ENCODE data around the gene OR5V1. TPM values are rescaled to one million over a fixed set of nuclear protein-coding genes. Genes with fewer than 3 reads are reported as not detected.
A peak's percentile ranks its signal among the peaks of the same experiment; 100 is the strongest.
"Not testable (repeated sequence)": the region's sequence is repeated elsewhere in the genome, so short reads cannot be mapped to it uniquely, and the experiment has no call there.

Gene OR5V1
- total RNA-seq (2014; rRNA removed; shearing (Covaris generic)), result not detected in 2 replicates

DNA sequence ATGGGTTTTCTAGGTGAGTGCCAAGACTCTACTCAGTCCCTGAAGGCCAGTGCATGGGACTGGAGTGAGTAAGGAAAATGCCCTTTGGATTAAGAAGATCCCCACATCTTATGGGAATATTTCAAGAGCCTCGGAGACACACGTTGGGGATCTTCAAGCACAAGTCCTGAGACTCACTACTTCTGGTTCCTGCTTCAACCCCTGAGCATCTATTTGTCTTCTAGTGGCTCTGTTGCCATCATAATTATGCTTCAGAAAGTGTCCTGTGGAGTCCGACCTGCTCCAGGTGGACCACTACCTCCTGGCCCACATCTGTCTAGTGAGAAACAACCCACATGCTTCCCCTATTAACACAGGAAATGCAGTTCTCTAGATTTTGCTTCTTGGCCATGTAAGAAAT lies at the start of gene OR5V1:
Gene OR5V1 (minus strand): TSS at position 101 of the 400 bp plus-strand sequence. CDS start 12,670 bp downstream, outside the sequence.
- DNase-seq (ENCODE audit: low read depth), result no peak

DNA sequence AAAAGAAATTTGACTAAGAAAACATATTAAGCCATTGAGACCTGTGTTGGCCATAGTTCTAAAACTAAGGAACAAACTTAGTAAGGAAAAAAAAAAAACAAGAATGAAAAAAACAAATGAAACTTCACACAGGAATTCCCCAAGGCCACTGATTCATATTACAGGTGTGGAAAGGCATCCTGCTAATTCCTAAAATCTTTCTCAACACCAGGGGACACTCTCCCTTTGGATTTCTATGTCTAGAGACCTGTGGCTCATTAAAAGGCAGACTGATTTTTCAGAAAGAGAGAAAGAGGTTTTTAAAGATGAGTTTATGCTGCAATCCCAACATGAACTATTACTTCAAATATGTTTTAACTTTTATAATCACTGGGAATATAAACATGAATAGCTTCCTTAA lies 45.9 kb upstream of the OR5V1 start, which contains the start of gene OR12D1:
Gene OR12D1 (plus strand): TSS at position 341 of the 400 bp plus-strand sequence.
- peak; percentile 13 for DNase-seq (ENCODE audit: low read depth)

DNA sequence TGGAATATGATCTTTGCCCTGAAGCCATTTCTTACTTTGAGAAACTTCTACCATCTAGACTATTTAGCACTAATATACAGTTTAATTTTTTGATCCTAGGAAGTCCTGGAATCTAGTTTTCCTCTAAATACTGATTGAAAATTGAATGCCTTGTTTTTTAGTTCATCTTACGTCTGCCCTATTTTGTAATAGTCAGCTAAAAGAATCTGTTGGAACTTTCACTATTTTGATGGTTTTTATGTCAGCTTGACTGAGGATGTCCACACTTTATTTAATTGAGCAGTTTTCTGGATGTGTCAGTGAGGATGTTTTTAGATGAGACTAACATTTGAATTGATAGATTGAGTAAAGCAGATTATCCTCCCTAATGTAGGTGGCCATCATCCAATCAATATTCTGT lies 35.1 kb upstream of the OR5V1 start:
- no peak for DNase-seq (ENCODE audit: low read depth)

DNA sequence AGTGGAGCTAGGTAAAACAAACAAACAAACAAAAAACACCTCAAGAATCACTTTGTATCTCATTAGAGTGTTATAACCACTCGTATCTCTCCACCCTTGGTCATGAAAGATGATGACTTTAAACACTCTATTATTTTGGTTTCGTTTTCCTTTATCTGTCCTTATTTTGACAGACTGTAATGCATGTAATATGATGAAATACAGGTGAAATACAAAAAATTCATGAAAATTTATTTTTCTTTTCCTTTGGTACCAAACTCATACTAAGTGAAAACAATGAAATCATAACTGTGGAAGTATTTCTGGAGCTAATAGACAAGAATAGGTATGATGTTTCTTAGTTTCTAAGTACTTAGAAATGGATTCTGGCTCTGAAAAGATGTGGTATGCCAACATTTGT lies 30.9 kb upstream of the OR5V1 start:
- DNase-seq (ENCODE audit: low read depth), result no peak

DNA sequence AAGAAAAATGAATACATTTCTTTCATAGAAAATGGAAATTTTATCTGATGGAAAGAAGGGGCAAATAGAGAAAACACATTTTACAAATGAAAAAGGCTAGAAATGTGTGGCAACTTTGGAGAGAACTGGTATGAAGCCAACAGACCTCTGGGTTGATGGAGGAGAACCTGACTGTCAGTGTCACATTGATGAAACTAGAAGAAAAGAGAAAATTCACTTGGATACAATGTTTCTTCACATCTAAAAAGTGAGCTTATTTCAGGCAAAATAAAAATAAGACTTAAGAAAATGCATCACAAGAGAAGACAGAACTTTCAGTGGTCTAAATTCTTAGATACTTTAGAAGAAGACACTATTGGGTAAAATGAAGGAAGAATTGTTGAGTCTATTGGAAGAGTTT lies 26.7 kb upstream of the OR5V1 start, which contains the start of gene OR12D2:
Gene OR12D2 (plus strand): TSS at position 301 of the 400 bp plus-strand sequence. CDS start 1,069 bp downstream, outside the sequence.
- no peak for DNase-seq (ENCODE audit: low read depth)

DNA sequence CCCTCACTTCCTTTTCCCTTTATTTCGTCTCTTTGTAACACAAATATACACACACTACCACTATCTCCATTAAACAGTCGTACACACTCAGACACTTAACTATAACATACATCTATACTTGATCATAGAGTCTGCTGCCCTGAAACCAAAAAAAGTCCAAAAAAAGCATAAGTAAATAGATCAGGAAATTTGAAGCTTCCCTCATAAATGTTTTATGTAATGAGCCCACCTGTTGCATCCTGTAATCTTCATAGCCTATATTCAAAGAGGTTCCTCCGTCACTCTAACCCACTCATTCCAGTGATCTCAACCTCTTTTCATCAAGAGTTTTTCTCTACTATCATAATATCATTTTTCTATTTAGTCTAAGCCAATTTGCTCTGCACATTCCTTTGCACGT lies 19.9 kb upstream of the OR5V1 start:
- no peak for DNase-seq (ENCODE audit: low read depth)

DNA sequence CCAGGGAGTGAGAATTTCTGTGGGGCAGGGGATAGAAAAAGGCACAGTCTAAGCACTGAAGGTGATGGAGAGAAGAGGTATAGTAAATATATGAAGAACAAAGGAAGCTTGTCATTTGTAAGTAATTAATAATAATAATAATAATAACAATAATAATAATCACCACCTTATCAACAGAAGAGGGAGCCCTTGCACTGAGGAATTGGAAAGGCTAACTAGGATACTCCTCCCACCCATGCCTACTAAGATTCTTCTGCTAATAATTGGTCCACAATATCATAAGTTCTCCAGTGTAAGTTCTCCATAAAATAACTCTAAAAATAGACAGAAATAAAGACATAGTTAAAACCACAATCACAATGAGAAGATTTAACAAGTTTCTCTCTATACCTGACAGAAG lies 7.3 kb upstream of the OR5V1 start:
- no peak for DNase-seq (ENCODE audit: low read depth)

DNA sequence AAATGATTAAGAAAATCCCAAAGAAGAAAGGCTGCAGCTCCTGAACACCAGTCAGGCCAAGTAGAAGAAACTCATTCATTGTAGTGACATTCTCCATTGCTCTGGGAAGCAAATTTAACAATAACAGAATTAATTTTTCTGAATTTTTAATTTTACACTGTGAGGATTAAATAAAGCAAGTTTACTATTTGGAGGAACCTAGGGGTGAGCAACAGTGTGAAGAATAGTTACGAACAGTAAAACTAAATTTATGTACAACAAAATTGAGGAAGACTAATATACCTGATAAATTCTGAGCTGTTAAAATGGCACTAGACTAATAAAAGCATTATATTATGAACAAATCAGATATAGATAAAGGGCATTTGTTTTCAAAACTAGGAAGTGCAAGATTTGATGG lies 6.5 kb upstream of the OR5V1 start, which contains the start of gene OR12D3:
Gene OR12D3 (minus strand): TSS at position 101 of the 400 bp plus-strand sequence. CDS start 4 bp downstream, at position 97.
- DNase-seq (ENCODE audit: low read depth), result no peak

DNA sequence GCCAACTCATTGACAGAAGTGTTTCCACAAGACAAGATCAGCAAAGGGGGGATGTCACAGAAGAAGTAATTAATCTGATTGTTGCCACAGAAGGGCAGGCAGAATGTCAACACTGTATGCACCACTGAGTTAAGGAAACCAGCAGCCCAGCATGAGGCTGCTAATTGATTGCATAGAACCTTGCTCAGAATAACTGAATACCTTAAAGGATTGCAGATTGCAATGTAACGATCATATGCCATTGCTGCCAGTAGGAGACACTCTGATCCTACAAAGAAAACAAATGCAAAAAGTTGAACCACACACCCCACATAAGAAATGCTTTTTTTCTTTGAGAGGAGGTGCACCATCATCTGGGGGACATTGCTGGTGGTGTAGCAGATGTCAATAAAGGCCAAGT lies 13.1 kb downstream of the OR5V1 start:
- DNase-seq (ENCODE audit: low read depth), result no peak

DNA sequence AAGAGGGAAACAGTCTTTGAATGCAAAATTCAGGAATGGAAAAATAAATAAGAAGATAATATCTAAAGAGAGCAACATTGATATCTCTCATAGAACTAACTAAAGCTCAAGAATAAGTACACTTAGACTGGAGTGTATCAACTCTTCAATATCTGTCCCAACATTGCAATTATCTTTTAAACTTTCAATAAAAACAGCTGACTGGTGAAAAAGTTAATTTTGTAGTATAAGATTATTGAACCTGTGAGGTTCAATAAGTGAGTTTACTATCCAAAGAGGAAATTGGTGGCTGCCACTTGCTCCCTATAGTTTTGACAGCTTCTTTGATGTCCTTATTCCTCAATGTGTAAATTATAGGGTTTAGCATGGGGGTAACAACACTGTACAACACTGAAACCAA lies 13.7 kb downstream of the OR5V1 start:
- DNase-seq (ENCODE audit: low read depth), result no peak

DNA sequence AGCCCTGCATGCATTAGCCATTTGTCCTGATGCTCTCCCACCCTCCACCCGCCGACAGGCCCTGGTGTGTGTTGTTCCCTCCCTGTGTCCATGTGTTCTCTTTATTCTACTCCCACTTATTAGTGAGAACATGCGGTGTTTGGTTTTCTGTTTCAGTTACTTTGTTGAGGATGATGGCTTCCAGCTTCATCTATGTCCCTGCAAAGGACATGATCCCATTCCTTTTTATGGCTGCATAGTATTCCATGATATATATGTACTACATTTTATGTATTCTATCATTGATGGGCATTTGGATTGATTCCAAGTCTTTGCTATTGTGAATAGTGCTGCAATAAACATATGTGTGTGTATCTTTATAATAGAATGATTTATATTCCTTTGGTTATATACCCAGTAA lies 19.3 kb downstream of the OR5V1 start:
- DNase-seq (ENCODE audit: low read depth), result not testable (repeated sequence)

DNA sequence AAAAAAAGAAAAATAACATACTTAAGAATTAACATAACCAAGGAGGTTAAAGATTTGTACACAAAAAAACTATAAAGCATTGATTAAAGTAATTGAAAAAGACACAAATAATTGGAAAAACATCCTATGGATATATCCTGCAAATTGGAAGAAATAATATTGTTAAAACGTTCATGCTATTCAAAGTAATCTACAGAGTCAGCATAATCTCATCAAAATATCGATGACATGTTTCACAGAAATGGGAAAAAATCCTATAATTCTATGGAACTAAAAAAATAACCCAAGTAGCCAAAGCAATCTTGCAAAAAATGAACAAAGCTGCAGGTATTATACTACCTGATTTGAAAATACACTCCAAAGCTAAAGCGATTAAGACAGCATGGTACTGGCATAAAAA lies 23.3 kb downstream of the OR5V1 start:
- DNase-seq (ENCODE audit: low read depth), result no peak

DNA sequence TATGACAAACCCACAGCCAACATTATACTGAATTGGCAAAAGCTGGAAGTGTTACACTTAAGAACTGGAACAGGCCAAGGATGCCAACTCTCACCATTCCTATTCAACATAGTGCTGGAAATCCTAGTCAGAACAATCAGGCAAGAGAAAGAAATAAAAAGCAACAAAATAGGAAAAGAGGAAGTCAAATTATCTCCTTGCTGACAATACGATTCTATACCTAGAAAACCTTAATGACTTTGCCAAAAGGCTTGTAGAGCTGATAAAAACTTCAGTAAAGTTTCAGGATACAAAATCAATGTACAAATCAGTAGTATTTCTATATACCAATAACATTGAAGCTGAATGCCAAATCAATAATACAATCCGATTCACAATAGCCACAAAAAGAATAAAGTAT lies 32.4 kb downstream of the OR5V1 start:
- no peak for DNase-seq (ENCODE audit: low read depth)

DNA sequence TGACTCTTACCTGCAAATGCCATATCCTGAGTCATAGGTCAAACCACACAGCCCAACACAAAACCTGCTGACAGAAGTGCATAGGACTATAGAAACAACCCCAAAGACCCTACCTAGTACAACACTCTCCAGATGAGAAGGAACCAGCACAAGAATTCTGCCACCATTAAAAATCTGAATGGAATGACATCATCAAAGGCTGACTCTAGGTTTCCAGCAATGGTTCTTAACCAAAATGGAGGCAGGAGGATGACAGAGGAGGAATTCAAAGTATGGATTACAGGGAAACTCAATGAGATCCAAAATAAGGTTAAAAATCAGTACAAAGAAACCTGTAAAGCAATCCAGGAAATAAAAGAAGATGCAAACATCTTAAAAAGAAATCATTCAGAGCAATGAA lies 36.0 kb downstream of the OR5V1 start:
- no peak for DNase-seq (ENCODE audit: low read depth)

DNA sequence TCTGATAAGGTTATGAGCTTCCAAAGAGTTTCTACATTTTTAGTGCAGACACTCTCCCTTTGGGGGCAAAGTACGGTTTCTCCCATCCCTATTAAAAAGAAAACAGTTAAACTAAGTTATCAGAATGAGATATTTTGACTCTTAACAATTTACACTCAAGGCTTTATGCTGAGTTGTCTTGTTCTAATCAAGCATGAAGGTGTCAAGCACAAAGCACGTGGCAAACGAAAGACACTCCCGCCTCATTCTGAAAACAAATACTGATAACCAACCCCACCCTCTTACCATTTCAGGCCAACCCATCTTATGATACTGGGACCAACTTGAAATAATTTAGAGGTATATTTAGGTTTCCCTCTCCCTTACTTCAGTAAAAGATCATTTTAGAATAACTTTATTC lies 42.9 kb downstream of the OR5V1 start:
- no peak for DNase-seq (ENCODE audit: low read depth)

DNA sequence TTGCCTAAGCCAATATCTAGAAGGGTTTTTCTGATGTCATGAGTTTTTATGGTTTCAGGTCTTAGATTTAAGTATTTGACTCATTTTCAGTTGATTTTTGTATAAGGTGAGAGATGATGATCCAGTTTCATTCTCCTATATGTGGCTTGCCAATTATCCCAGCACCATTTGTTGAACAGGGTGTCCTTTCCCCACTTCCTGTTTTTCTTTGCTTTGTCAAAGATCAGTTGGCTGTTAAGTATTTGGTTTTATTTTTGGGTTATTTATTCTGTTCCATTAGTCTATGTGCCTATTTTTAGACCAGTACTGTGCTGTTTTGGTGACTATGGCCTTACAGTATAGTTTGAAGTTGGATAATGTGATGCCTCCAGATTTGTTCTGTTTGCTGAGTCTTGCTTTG lies 45.3 kb downstream of the OR5V1 start:
- DNase-seq (ENCODE audit: low read depth), result not testable (repeated sequence)

DNA sequence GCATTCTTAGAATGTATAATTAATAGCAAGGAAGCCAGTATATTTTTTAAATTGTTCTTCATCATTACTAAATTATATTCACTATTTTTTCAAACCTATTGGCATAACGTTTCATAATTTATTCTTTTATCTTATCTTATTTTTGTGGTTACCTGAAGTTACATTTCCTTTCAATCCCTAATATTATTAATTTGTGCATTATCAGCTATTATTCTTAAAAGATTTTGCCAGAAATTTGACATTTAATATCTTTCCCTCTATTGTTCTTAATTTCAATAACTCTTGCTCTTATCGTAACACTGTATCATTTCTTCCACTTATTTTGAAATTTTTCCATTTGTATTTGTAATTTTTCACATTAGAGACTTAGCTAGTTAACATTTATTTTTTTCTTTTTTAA lies 48.7 kb downstream of the OR5V1 start:
- no peak for DNase-seq (ENCODE audit: low read depth)

Other genes with a start within 250 kb of the OR5V1 start
- not detected in 2 replicates for gene OR2J2, start 198.0 kb downstream of the OR5V1 start, total RNA-seq (2014; rRNA removed; shearing (Covaris generic))
- not detected in 2 replicates for gene OR14J1, start 67.2 kb downstream of the OR5V1 start, total RNA-seq (2014; rRNA removed; shearing (Covaris generic))
- gene OR12D3, start 6.4 kb upstream of the OR5V1 start, total RNA-seq (2014; rRNA removed; shearing (Covaris generic)), result not detected in 2 replicates
- gene OR12D2, start 26.8 kb upstream of the OR5V1 start, total RNA-seq (2014; rRNA removed; shearing (Covaris generic)), result not detected in 2 replicates
- gene OR12D1, start 46.1 kb upstream of the OR5V1 start, total RNA-seq (2014; rRNA removed; shearing (Covaris generic)), result not detected in 2 replicates
- gene OR10C1, start 70.4 kb upstream of the OR5V1 start, total RNA-seq (2014; rRNA removed; shearing (Covaris generic)), result not detected in 2 replicates
- not detected in 2 replicates for gene OR11A1, start 88.2 kb upstream of the OR5V1 start, total RNA-seq (2014; rRNA removed; shearing (Covaris generic))
- gene OR2H1, start 88.3 kb upstream of the OR5V1 start, total RNA-seq (2014; rRNA removed; shearing (Covaris generic)), result not detected in 2 replicates
- gene MAS1L, start 119.1 kb upstream of the OR5V1 start, total RNA-seq (2014; rRNA removed; shearing (Covaris generic)), result not detected in 2 replicates
- gene UBD, start 190.9 kb upstream of the OR5V1 start, total RNA-seq (2014; rRNA removed; shearing (Covaris generic)), result 0.17 TPM in 1 of 2 replicates, not detected in the other
- gene OR2H2, start 216.3 kb upstream of the OR5V1 start, total RNA-seq (2014; rRNA removed; shearing (Covaris generic)), result not detected in 2 replicates